Right ventricle myocardium superior (tissue), 1 donor: ENCODE data around the gene FHDC1. TPM values are rescaled to one million over a fixed set of nuclear protein-coding genes. Genes with fewer than 3 reads are reported as not detected.
A peak's percentile ranks its signal among the peaks of the same experiment; 100 is the strongest.

Experiments used
- ATAC-seq: fragments of 200-7000 bp; cut with Tn5 transposase; one replicate; pipeline ENCODE4 v1.9.1; 2020; ENCODE audit warnings: mild to moderate bottlenecking; ENCODE audit not compliant: poor library complexity
- DNase-seq: peaks from one replicate; pipeline ENCODE4 v3.0.0-alpha.2; 2020
- intact Hi-C: fragments of 100-400 bp; cut with DNase I; formaldehyde crosslinking; loops from one replicate; pipeline ENCODE4 v1.11.2; 2022
- total RNA-seq: library from RNA; stranded (reverse); fragmentation: NEBNext Ultra II Directional; extraction: Animal tissue kit (Norgen Biotek cat#: 25700); gene quantifications from one replicate; pipeline ENCODE4 v1.2.1, GENCODE V29; 2021
- donor health status: DM: no; HTN: yes; CAD: no; lungs with severe emphysema.

FHDC1 gene
- total RNA-seq, 1 donor from 2014 or later, result 0.19 TPM

DNA sequence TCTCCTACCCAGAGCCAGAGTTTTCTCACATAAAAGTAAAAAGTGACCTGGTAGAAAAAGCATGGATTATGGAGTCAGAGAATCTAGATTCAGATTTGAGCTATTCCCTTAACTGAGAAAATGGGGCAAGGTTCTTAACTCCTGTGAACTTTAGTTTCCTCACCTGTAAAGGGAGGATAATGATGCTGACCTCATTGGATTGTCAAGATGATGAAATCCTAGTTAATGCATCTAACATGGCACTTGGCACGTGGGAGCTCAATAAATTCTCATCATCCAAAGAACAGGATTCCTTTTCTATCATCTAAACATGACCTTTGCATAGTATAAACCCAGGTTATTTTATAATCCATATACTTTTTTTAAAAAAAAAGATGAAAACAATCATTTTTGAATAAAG lies 18.6 kb downstream of the FHDC1 start:
- DNase-seq, result no peak
- intact Hi-C loops, result no loop called here
- ATAC-seq, result no peak

DNA sequence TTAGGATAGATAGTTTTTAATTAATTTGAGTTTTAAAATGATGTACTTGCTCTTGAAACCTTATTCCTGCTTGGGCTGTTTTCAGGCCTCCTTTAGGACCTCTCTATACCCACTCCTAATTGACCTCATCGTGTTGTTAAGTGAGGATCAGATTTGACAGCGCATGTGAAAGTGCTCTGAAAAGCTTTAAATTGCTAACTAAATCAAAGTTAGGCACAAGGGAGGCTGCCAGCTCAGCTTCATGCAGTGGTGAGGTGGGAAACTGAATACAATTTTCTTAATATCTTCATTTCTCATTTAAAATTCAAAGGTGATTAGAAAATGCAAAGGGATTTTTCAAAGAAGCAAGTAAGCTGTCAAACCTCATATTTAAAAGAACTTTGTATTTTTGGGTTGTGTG lies 20.0 kb downstream of the FHDC1 start:
- intact Hi-C loops, result no loop called here
- no peak for DNase-seq
- ATAC-seq, result no peak

GRCh38 chr4:152956650-152957436 lies 20.7 kb downstream of the FHDC1 start:
- intact Hi-C loops, result no loop called here
- ATAC-seq, result peak; percentile 34
- no peak for DNase-seq

DNA sequence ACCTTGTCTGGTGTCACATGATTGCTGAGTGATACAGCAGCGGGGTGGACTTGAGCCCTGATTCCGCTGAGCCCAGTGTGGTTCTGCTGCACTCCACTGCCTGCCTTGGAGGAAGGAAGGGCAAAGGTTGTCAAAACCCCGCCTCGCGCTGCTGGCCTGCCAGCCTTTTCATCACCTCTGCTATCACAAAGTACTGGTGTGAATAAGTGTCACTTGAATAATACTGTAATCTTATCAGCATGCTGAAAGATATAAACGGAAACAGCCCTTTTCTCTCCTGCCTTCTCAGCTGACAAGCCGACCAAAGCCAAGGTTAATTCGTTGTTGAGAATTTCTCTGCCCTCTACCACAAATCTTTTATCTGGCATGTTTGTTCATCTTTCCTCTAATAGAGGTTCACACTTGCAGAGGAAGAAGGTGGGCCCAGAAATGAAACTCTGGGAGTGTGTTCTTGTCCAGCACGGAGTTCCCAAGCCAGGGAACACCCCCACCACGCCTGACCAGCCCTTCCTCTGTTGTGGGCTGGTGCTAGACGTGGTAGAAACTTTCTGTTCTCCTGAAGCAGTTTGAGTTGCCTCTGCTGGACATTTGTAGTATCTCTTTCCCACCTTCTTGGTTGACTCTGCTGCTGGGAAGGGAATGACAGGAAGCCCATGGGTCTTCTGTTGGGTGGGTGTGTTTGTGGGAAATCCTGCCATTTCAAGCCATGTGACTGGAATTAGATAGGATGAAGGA lies 21.5 kb downstream of the FHDC1 start:
- intact Hi-C loops, result no loop called here
- peak; percentile 97 for ATAC-seq
- DNase-seq, result peak; percentile 74

- DNase-seq (no peak), ATAC-seq (no peak)
- intact Hi-C loops, result no loop called here
Observed at GRCh38 chr4:152959080-152959479, 23.0 kb downstream of the FHDC1 start.

DNA sequence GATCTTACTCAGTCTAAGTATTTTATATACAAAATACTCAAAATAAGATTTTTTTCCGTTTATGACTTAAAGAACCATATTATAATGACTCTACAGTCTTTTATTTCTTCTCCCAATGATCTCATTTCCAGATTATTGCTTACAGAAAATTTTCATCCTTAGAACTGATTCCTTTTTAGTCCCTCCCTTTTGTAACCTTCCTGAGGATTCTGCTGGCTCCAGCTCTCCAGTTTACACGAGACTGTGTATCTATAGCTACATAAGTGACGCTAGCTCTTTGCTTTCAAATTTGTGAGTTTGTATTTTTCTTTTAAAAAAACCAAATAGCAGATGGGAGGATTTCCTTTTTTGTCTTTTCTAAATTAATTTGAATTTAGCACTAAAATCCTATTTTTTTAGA lies 24.0 kb downstream of the FHDC1 start:
- DNase-seq (no peak), ATAC-seq (no peak)
- intact Hi-C loops, result no loop called here

DNA sequence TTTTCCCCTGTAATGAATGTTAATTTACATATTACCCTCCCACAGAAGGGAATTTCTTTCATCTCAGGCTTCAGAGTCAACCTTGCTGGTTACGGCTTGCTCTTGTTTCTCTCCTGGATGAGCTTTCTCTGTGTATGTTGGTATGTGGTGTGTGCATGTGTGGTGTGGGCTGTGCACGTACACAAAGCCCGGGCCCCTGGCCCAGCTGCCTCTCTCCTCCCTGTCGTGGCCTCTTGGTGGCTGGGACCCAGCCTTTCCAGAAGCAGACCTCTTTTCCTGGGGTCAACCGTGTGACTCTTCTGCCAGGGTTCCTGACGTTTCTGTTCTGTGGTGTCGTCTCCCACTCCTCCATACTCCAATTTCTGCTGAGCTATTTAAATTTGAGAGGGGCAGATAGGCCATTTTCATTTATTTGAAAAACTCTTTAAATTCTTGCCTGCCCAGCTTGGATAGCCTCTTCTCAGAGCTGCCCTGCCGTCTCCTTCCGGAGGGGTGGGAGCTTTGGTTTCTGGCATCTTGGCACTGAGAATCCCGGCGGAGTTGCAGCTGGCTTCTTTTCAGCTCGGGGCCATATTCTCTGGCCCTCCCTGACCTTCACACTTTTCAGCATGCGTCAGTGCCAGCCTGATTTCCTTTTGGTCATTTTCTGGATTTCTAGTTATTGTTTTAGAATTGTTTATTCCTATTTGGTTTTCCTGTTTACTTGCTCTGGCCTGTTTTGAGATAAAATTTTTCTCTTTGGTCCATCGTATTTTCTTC lies 25.1 kb downstream of the FHDC1 start:
- intact Hi-C loops, result no loop called here
- DNase-seq (no peak), ATAC-seq (no peak)

GRCh38 chr4:152961773-152962115 lies 25.6 kb downstream of the FHDC1 start:
- DNase-seq (no peak), ATAC-seq (no peak)
- intact Hi-C loops, result no loop called here

GRCh38 chr4:152962150-152962549 lies 26.0 kb downstream of the FHDC1 start:
- ATAC-seq (no peak), DNase-seq (no peak)
- intact Hi-C loops, result no loop called here

- DNase-seq (no peak), ATAC-seq (no peak)
- intact Hi-C loops, result no loop called here
Observed at GRCh38 chr4:152964335-152964734, 28.2 kb downstream of the FHDC1 start.

GRCh38 chr4:152965611-152966010 lies 29.5 kb downstream of the FHDC1 start:
- intact Hi-C loops, result no loop called here
- ATAC-seq (no peak), DNase-seq (no peak)

DNA sequence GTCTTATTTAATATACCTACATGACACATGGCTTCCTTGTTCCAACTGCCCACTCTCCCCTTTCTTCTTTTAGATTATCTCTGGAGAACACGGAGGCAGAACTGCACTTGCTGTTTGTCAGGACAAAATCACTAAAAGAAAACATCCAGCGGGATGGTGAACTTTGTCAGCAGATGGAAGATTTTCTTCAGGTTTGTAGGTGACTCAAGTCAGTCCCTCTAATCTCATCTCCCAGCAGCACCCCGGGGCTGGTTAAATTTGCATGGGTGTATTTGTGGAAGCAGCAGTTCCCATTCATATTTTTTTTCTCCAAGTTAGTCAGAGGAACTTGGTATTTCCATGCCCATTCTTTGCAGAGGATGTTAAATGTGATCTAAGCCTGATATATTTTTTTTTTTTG lies 31.8 kb downstream of the FHDC1 start:
- no peak for DNase-seq
- intact Hi-C loops, result no loop called here
- no peak for ATAC-seq

DNA sequence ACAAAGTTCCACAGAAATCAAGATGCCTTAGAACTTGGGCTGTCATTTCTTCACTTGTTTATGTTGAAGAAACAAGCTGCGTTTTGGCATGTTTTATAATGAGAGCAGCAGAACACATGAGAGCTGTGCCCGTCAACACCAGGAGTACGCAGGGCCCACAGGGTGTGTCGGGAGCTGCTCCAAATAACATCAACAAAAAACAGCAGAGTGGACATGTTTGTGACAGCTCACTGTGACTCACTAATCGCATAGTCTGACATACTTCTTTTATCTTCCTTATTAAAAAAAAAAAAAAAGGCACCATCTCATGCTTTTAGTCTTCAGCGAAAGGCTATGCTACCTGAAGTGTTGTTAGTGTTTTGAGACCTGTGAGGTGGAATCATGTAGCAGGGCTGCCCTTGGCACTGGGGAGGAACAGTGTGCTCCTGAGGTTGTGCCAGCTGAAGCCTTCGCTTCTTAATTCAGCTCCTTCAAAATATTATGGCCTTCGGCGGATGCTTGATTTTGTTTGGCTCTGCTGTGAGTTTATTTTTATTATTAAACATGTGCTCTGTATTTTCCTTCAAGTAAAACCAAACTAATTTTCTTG lies 32.8 kb downstream of the FHDC1 start:
- intact Hi-C loops, result no loop called here
- ATAC-seq, result no peak
- no peak for DNase-seq

- ATAC-seq, result no peak
- DNase-seq, result no peak
- intact Hi-C loops, result no loop called here
Observed at GRCh38 chr4:152970102-152970820, 34.1 kb downstream of the FHDC1 start.

GRCh38 chr4:152971053-152971452 lies 34.9 kb downstream of the FHDC1 start:
- intact Hi-C loops, result no loop called here
- DNase-seq, result no peak
- ATAC-seq, result no peak

DNA sequence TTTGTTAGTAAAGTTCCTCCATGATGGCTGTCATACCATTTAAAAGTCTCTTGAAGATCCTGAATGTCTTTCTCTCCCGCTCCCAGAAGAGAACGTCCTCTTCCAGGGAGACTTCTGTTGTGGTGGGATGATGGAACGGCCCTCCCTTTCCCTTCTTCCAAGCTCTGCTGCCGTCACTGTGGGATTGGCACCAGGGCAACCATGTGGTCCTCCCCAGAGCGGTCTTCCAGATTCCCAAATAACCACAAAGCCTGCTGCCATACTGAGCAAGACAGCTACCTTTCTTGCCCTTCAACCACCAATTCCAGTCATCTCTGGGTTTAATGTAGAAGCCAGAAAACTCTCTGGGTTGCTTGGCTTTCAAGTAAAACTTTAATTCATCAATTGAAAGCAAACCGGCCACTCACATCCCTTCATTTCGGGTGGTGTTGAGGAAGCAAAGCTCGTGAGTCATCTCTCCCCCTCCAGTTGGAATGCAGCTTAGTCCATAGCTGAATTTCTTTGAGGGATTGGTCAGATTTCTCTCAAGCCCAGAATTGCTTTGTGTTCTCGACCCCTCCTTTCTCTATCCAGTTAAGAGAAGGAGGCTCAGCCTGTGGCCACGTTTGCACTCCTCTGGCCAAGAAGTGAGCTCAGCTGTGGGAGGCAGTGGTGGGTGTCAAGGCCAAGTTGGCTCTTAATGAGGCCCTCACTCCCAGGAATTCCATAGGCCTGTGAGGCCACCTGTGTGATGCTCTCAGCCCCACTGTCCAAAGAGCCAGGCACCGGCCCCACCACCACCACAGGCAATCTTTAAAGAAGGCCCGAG lies 36.9 kb downstream of the FHDC1 start:
- ATAC-seq (peak; percentile 25), DNase-seq (no peak)
- intact Hi-C loops, result no loop called here

GRCh38 chr4:152973629-152974467 lies 37.7 kb downstream of the FHDC1 start:
- intact Hi-C loops, result no loop called here
- ATAC-seq, result no peak
- DNase-seq, result no peak
